HUES48 (cell line): ENCODE data around the gene TNFRSF14.

ENCODE experiments used
- H3K27ac ChIP-seq: one replicate; pipeline ENCODE4 v1.7.0; 2013; ENCODE audit warnings: low read depth, low read length, inconsistent platforms
- H3K27me3 ChIP-seq: 2 replicates; pipeline ENCODE4 v1.6.1; 2013; ENCODE audit warnings: mild to moderate bottlenecking, low read length; ENCODE audit not compliant: control insufficient read depth, insufficient read depth
- H3K36me3 ChIP-seq: 2 replicates; pipeline ENCODE4 v1.6.1; 2013; ENCODE audit warnings: low read length; ENCODE audit not compliant: control insufficient read depth, insufficient read depth
- H3K4me1 ChIP-seq: 2 replicates; pipeline ENCODE4 v1.6.1; 2013; ENCODE audit warnings: mild to moderate bottlenecking, low read length; ENCODE audit not compliant: control insufficient read depth, insufficient read depth
- H3K4me3 ChIP-seq: 2 replicates; pipeline ENCODE4 v1.5.1; 2013; ENCODE audit warnings: mild to moderate bottlenecking, low read depth, low read length
- H3K9ac ChIP-seq: 2 replicates; pipeline ENCODE4 v1.6.1; 2013; ENCODE audit warnings: mild to moderate bottlenecking, low read depth, low read length, moderate library complexity
- H3K9me3 ChIP-seq: 2 replicates; pipeline ENCODE4 v1.6.1; 2013; ENCODE audit warnings: low read length; ENCODE audit not compliant: control insufficient read depth, insufficient read depth

TNFRSF14 gene

GRCh38 chr1:2523891-2524609 lies 32.1 kb upstream of the TNFRSF14 start:
- Histone ChIP-seq H3K4me1 (peaks cover 34% of the 10 kb centered on the region), H3K27ac (no peak overlapping the region), H3K4me3 (no peak overlapping the region), H3K9ac (no peak overlapping the region), H3K9me3 (no peaks in the 10 kb centered on the region), H3K36me3 (peaks cover 28% of the 10 kb centered on the region), H3K27me3 (peaks cover 24% of the 10 kb centered on the region)

DNA sequence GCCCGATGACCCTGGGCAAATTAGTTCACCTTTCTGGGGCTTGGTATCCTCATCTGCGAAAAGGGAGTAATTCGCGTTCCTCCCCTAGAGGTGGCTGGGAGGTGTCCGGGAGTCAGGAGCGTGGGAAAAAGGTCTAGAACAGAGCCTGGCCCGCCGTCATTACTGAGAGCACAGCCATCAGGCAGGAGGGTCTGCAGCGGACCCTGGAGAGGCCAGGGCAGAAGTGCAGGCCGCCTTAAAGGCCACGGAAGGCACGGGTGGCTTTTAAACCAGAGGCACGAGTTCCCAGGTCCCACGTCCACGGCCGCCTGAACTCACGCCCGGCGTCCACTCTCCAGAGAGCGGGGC lies 30.6 kb upstream of the TNFRSF14 start:
- no peaks in the 10 kb centered on the region for H3K9me3 ChIP-seq
- H3K27ac ChIP-seq = peak overlapping the region; percentile 42
- H3K9ac ChIP-seq = peak overlapping the region; percentile 61
- peaks cover 15% of the 10 kb centered on the region for H3K36me3 ChIP-seq
- peak overlapping the region; percentile 97 for H3K4me3 ChIP-seq
- H3K4me1 ChIP-seq = peaks cover 35% of the 10 kb centered on the region
- H3K27me3 ChIP-seq = peaks cover 35% of the 10 kb centered on the region

GRCh38 chr1:2525920-2526823 lies 30.0 kb upstream of the TNFRSF14 start, which contains the start of gene PANK4:
Gene PANK4, minus strand, starts transcription at chr1:2526596. Its CDS starts 9 bp downstream, at chr1:2526587.
- Histone ChIP-seq H3K27ac (peak within 1 kb of the TSS; percentile 90), H3K9ac (peak within 1 kb of the TSS; percentile 61), H3K4me3 (peak within 1 kb of the TSS; percentile 97), H3K36me3 (peaks cover 8% of the 10 kb centered on the region), H3K27me3 (peaks cover 42% of the 10 kb centered on the region), H3K9me3 (no peaks in the 10 kb centered on the region), H3K4me1 (peaks cover 35% of the 10 kb centered on the region)

DNA sequence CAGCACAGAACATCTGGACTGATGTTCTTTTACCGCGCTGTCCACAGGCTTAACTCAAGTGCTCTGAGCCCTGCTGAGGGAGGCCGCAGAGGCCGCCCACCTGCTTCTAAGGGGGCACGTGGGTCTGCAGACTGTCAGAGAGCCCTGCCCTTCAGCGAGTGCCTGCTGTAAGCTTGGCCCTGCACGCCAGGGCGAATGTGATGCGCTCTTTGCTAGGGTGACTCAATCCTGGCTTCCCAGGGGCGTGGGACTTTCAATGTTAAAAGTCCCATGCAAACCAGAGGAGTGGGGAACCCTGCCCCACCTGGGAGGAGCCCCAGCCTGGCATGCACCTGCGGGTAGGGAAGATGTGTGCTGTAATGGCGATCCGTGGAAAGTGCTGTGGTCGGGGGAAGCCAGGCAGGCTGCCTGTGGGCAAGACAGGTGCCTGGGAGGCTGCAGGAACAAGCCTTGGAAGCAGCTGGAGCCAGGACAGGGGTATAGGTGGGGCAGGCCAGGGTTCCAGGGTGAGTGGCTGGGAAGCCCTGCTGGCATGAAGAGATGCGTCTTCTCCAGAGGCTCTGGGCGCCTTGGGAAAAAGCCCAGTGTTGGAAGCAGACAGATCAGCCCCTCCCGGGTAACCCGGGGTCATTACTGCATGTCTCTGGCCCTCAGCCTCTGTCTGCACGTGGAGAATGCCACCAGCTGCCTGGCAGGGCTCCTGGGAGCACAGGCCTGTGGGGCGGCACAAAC lies 29.2 kb upstream of the TNFRSF14 start:
- Histone ChIP-seq H3K4me3 (peak overlapping the region; percentile 97; the same call in 1 of the 2 replicates), H3K27ac (no peak overlapping the region), H3K9me3 (no peaks in the 10 kb centered on the region), H3K27me3 (peaks cover 50% of the 10 kb centered on the region), H3K36me3 (peaks cover 4% of the 10 kb centered on the region; the same call in 1 of the 2 replicates), H3K4me1 (peaks cover 35% of the 10 kb centered on the region), H3K9ac (no peak overlapping the region)

- H3K36me3 ChIP-seq = peaks cover 4% of the 10 kb centered on the region; the same call in 1 of the 2 replicates
Measured at GRCh38 chr1:2527556-2527860, 28.7 kb upstream of the TNFRSF14 start.

DNA sequence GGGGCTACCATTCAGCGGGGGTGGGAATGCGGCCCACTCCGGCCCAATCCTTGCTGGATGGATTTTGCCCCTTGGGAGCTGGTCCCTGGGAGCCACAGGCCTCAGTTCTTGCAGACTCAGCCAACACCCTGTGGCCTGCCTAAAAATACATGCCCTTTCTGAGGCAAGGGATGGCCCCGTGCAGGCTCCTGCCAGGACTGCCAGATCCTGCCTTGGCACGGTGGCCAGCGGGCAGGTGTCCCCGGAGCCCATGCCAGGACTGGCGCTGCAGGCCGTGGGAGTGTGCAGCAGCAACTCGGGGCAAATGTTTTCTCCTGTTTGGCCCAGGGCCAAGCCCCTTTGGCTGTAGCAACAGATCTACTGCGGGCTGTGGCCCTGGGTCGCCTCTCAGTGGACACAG lies 28.2 kb upstream of the TNFRSF14 start:
- no peak overlapping the region for H3K27ac ChIP-seq
- H3K4me1 ChIP-seq = peaks cover 35% of the 10 kb centered on the region
- no peak overlapping the region for H3K9ac ChIP-seq
- no peaks in the 10 kb centered on the region for H3K9me3 ChIP-seq
- peaks cover under 1% of the 10 kb centered on the region; the same call in 1 of the 2 replicates for H3K36me3 ChIP-seq
- peaks cover 60% of the 10 kb centered on the region for H3K27me3 ChIP-seq
- no peak overlapping the region for H3K4me3 ChIP-seq

More at GRCh38 chr1:2527556-2527860, 28.7 kb upstream of the TNFRSF14 start:
- no peaks in the 10 kb centered on the region for H3K9me3 ChIP-seq
- peaks cover 35% of the 10 kb centered on the region for H3K4me1 ChIP-seq
- no peak overlapping the region for H3K27ac ChIP-seq
- peaks cover 55% of the 10 kb centered on the region for H3K27me3 ChIP-seq
- H3K9ac ChIP-seq = no peak overlapping the region
- no peak overlapping the region for H3K4me3 ChIP-seq

DNA sequence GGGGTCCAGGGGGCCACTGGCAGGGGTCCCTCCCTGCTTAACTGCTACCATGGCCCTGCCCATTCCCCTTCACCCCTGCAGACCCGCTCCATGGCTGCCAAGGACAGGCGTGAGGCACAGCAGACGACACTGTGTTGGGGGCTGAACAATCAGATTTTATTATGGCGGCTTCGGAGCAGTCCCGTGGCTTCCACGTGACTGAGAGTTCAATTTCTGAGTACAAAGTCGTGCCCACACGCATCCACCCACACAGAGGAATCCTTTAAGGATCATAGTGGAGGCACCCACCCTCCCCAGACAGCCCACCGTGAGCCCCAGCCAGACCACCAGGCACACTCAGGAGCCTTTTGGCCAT lies 27.6 kb upstream of the TNFRSF14 start:
- H3K4me1 ChIP-seq = peaks cover 32% of the 10 kb centered on the region
- no peak overlapping the region for H3K4me3 ChIP-seq
- no peak overlapping the region for H3K9ac ChIP-seq
- H3K9me3 ChIP-seq = no peaks in the 10 kb centered on the region
- H3K27me3 ChIP-seq = peaks cover 65% of the 10 kb centered on the region
- no peaks in the 10 kb centered on the region for H3K36me3 ChIP-seq
- H3K27ac ChIP-seq = no peak overlapping the region

DNA sequence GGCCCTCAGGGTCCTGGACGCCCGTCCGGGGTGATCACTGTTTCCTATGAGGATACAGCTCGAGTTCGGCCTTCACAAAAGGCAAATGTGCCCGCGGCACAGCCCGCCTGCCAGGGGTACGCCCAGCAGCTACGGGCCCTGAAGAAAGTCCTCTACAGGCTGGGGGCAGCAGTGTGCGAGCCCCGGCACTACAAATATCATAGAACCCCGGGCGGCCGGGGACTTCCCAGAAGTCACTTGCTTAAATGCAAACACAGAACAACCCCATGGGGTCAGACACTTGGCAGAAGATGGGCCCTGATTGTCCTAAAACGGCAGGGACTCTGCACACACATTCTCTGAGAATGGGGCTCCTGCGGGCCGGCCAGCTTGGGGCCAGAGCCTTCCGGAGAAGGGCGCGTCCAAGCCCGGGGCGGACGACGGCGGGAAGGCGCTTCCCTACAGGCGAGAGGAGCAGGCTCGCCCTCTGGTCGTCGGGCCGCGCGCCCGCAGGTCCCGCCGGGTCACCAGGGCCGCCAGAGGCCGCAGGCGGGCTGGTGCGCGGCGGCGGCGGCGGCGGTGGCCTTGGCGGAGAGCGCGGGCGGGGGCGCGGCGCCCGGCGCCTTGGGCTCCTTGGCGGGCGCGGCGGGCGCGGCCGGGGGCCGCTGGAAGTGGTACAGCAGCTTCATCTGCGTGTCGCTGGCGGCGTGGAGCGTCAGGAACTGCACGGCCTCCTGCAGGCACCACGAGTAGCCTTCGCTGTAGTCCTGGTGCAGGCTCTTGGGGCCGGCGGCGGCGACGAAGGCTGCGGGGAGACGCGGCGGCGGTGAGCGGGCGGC lies 27.0 kb upstream of the TNFRSF14 start:
- Histone ChIP-seq H3K27ac (no peak overlapping the region), H3K36me3 (no peaks in the 10 kb centered on the region), H3K4me1 (peaks cover 26% of the 10 kb centered on the region), H3K4me3 (peak overlapping the region; percentile 52; the same call in 1 of the 2 replicates), H3K9me3 (no peaks in the 10 kb centered on the region), H3K27me3 (peaks cover 71% of the 10 kb centered on the region), H3K9ac (no peak overlapping the region)

- no peaks in the 10 kb centered on the region for H3K36me3 ChIP-seq
- no peak within 1 kb of the TSS for H3K27ac ChIP-seq
- no peaks in the 10 kb centered on the region for H3K9me3 ChIP-seq
- H3K9ac ChIP-seq = no peak within 1 kb of the TSS
- peaks cover 78% of the 10 kb centered on the region for H3K27me3 ChIP-seq
- peak within 1 kb of the TSS; percentile 52 for H3K4me3 ChIP-seq
- peaks cover 26% of the 10 kb centered on the region for H3K4me1 ChIP-seq
Measured at GRCh38 chr1:2529784-2530512, 26.2 kb upstream of the TNFRSF14 start, which contains the start of gene HES5. Gene HES5, minus strand, starts transcription at chr1:2530263. Its CDS starts 99 bp downstream, at chr1:2530164.
